Liver (tissue), 3 donors: ENCODE data around the gene CD8B.
"Not testable (repeated sequence)": the region's sequence is repeated elsewhere in the genome, so short reads cannot be mapped to it uniquely, and the experiment has no call there.

Experiments used
- ATF3 ChIP-seq: IDR thresholded peaks from 2 replicates; pipeline ENCODE4 v1.6.1; 2016; ENCODE audit warnings: antibody characterized with exemption
- CTCF ChIP-seq: fragments of 150-350 bp; IDR thresholded peaks from 2 replicates; pipeline ENCODE4 v1.5.1; 2017; ENCODE audit warnings: improper control_type of control experiment, low read depth, low read length; ENCODE audit not compliant: missing input control
- GABPA ChIP-seq, 2 donors: IDR thresholded peaks in 1 of 2; conservative IDR thresholded peaks in 1 of 2; 2 replicates each; pipeline ENCODE4 v1.6.1; 2016; ENCODE audit warnings: antibody characterized with exemption in 2 of 2, mild to moderate bottlenecking in 1 of 2, moderate library complexity in 1 of 2
- HNF4G ChIP-seq: IDR thresholded peaks from 2 replicates; pipeline ENCODE4 v1.6.1; 2016; ENCODE audit warnings: antibody characterized with exemption
- JUND ChIP-seq, 2 donors: IDR thresholded peaks; 2 replicates each; pipeline ENCODE4 v1.6.1; 2016; ENCODE audit warnings: antibody characterized with exemption in 2 of 2
- RAD21 ChIP-seq, 2 donors: IDR thresholded peaks; 2 replicates each; pipeline ENCODE4 v1.6.1; 2016; ENCODE audit warnings: antibody characterized with exemption in 2 of 2, mild to moderate bottlenecking in 2 of 2
- REST ChIP-seq: IDR thresholded peaks from 2 replicates; pipeline ENCODE4 v1.6.1; 2016; ENCODE audit warnings: antibody characterized with exemption, mild to moderate bottlenecking
- RXRA ChIP-seq, 2 donors: IDR thresholded peaks; 2 replicates each; pipeline ENCODE4 v1.6.1; 2017 to 2018; ENCODE audit warnings: antibody characterized with exemption in 2 of 2, mild to moderate bottlenecking in 1 of 2
- SP1 ChIP-seq: IDR thresholded peaks from 2 replicates; pipeline ENCODE4 v1.6.1; 2018; ENCODE audit warnings: antibody characterized with exemption, mild to moderate bottlenecking
- TAF1 ChIP-seq: conservative IDR thresholded peaks from 2 replicates; pipeline ENCODE4 v1.6.1; 2016; ENCODE audit warnings: antibody characterized with exemption, mild to moderate bottlenecking
- YY1 ChIP-seq: IDR thresholded peaks from 2 replicates; pipeline ENCODE4 v1.6.1; 2016; ENCODE audit warnings: antibody characterized with exemption, mild to moderate bottlenecking
- ZBTB33 ChIP-seq: IDR thresholded peaks from 2 replicates; pipeline ENCODE4 v1.6.1; 2016; ENCODE audit warnings: antibody characterized with exemption
- donor health status: healthy.
- donor health status: healthy.

- TF ChIP-seq REST; JUND (IDR thresholded peaks at IDR 0.05); TAF1; ZBTB33; CTCF; RXRA (IDR thresholded peaks at IDR 0.05); ATF3; HNF4G; SP1; YY1; RAD21 (IDR thresholded peaks at IDR 0.05); GABPA (IDR thresholded peaks at IDR 0.05 in 1 of 2, conservative IDR thresholded peaks at IDR 0.05 in 1 of 2): not testable (repeated sequence)
Observed at GRCh38 chr2:86862380-86862703, 656 bp upstream of the CD8B start.
